Parathyroid adenoma (tissue), 2 donors: ENCODE measurements around the gene SNX8.

ENCODE experiments used
- H2AFZ ChIP-seq: fragments of 300-600 bp; sonication (generic); one replicate; pipeline ENCODE4 v1.7.0; 2017; ENCODE audit warnings: antibody characterized with exemption, mild to moderate bottlenecking
- H3K27ac ChIP-seq: fragments of 300-600 bp; sonication (generic); one replicate; pipeline ENCODE4 v1.7.0; 2017
- H3K27me3 ChIP-seq: fragments of 300-600 bp; sonication (generic); one replicate; pipeline ENCODE4 v1.7.0; 2017; ENCODE audit warnings: low read length; ENCODE audit not compliant: control insufficient read depth, insufficient read depth
- H3K36me3 ChIP-seq: fragments of 300-600 bp; sonication (generic); one replicate; pipeline ENCODE4 v1.7.0; 2017; ENCODE audit warnings: low read length; ENCODE audit not compliant: control insufficient read depth, insufficient read depth
- H3K4me1 ChIP-seq: fragments of 300-600 bp; sonication (generic); one replicate; pipeline ENCODE4 v1.7.0; 2017; ENCODE audit warnings: control low read depth
- H3K4me2 ChIP-seq: fragments of 300-600 bp; sonication (generic); one replicate; pipeline ENCODE4 v1.7.0; 2017; ENCODE audit warnings: low read length
- H3K4me3 ChIP-seq: fragments of 300-600 bp; sonication (generic); one replicate; pipeline ENCODE4 v1.7.0; 2017; ENCODE audit warnings: low read depth, low read length
- H3K79me2 ChIP-seq: fragments of 300-600 bp; sonication (generic); one replicate; pipeline ENCODE4 v1.7.0; 2017; ENCODE audit warnings: control low read depth
- H3K9ac ChIP-seq: fragments of 300-600 bp; sonication (generic); one replicate; pipeline ENCODE4 v1.7.0; 2017; ENCODE audit warnings: mild to moderate bottlenecking
- H3K9me3 ChIP-seq: fragments of 300-600 bp; sonication (generic); one replicate; pipeline ENCODE4 v1.7.0; 2017; ENCODE audit warnings: low read length; ENCODE audit not compliant: control insufficient read depth
- CTCF ChIP-seq: fragments of 300-600 bp; sonication (generic); IDR thresholded peaks from one replicate; pipeline ENCODE4 v1.7.0; 2017; ENCODE audit warnings: antibody characterized with exemption, mild to moderate bottlenecking
- donor health status: primary hyperparathyroidism.

Gene SNX8

GRCh38 chr7:2256306-2257045 lies 57.8 kb downstream of the SNX8 start:
- no peak for TF ChIP-seq CTCF

DNA sequence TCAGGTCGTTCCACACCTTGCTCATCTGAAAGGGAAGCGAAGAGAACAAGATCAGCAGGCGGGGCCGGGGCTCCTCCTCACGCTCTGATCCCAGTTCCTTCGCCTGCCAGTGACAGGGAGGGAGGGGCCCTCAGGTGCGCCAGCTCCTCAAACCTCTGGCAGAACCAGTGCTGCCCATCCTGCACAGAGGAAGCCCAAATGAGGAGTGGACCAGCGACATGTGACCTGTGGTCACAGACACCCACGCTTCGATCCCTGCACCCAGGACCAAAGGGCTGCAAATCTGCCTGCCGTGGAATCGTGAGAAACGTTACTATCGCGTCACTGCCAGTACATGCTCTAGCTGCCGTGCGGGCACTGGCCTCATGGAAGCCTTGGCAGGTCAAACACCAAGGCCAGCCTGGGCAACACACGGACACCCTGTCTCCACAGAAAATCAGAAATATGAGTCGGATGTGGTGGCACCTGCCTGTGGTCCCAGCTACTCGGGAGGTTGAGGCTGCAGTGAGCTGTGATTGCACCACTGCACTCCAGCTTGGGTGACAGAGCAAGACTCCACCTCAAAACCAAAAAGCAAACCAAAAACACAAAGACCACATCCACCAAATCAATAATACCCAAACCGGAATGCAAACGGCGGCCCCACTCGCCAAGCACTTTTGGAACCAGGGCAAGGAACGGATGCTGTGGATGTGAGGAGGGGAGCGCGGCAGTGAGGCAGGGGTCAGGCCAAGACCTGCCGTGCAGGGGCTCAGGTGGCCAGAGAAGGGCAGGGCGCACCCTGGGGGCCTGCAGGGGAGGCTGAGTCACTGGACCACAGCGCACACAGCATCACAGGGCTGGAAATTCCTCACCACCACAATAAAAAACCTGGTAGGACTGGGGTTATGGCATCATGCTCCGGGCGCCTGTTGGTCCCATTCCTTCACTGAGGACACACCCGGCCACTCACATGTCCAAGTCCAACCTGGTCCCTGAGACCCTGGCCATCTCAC lies 58.8 kb downstream of the SNX8 start:
- Histone ChIP-seq H3K27me3 (no peaks in the 10 kb centered on the region), H3K4me1 (no peaks in the 10 kb centered on the region)

More at GRCh38 chr7:2256306-2257045, 57.8 kb downstream of the SNX8 start:
- Histone ChIP-seq H3K36me3 (no peaks in the 10 kb centered on the region), H3K4me2 (no peak overlapping the region), H3K27me3 (no peaks in the 10 kb centered on the region), H3K4me3 (no peak overlapping the region), H3K4me1 (no peaks in the 10 kb centered on the region), H3K79me2 (no peaks in the 10 kb centered on the region), H3K9me3 (no peaks in the 10 kb centered on the region), H3K9ac (no peak overlapping the region), H3K27ac (no peak overlapping the region), H2AFZ (no peak overlapping the region)

DNA sequence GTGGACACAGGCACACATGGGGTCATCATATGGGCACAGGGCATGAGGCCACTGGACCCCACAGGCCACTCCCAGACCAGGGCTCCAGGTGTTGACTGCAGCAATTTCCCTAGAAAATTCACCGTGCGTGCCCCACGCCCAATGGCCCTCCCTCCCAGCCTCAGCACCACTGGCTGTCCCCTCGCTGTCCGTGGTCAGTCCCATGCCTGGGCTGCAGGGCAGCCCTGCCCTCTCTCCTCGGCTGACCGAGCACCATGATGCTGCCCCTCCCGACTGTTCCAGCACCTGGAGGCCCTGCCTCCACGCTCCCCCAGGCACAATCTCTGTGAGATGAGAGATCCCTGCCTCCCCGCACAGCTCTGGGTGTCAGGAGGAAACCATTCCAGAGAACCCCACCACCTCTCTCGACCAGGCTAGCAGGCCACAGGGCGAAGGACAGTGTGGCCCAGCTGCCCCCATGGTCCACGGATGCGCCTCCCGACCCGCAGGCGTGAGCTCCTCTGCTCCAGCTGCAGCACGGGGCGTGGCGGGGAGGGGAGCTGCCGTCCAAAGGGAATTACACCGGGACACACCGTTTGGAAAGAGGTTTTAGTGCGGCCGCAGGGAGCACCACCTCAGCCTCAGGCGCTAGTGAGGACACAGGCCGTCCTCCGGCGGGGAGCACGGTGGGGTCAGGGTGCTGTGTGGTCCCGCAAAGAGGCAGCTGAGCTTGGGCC lies 59.7 kb downstream of the SNX8 start:
- no peak overlapping the region for H2AFZ ChIP-seq
- H3K4me1 ChIP-seq = no peaks in the 10 kb centered on the region
- no peak overlapping the region for H3K4me3 ChIP-seq
- no peak overlapping the region for H3K4me2 ChIP-seq
- H3K9ac ChIP-seq = no peak overlapping the region
- no peaks in the 10 kb centered on the region for H3K9me3 ChIP-seq
- TF ChIP-seq CTCF = no peak
- no peaks in the 10 kb centered on the region for H3K36me3 ChIP-seq
- H3K79me2 ChIP-seq = no peaks in the 10 kb centered on the region
- H3K27me3 ChIP-seq = no peaks in the 10 kb centered on the region
- H3K27ac ChIP-seq = no peak overlapping the region

More for the DNA sequence above, 58.8 kb downstream of the SNX8 start:
- H2AFZ ChIP-seq = no peak overlapping the region
- H3K9me3 ChIP-seq = no peaks in the 10 kb centered on the region
- TF ChIP-seq CTCF = no peak
- H3K79me2 ChIP-seq = no peaks in the 10 kb centered on the region
- no peak overlapping the region for H3K9ac ChIP-seq
- H3K4me2 ChIP-seq = no peak overlapping the region
- H3K36me3 ChIP-seq = no peaks in the 10 kb centered on the region
- H3K4me3 ChIP-seq = no peak overlapping the region
- no peak overlapping the region for H3K27ac ChIP-seq

- H3K4me2 ChIP-seq = no peak overlapping the region
- no peaks in the 10 kb centered on the region for H3K36me3 ChIP-seq
- H2AFZ ChIP-seq = no peak overlapping the region
- H3K9ac ChIP-seq = no peak overlapping the region
- no peak overlapping the region for H3K27ac ChIP-seq
- H3K4me3 ChIP-seq = no peak overlapping the region
- TF ChIP-seq CTCF = no peak
- no peaks in the 10 kb centered on the region for H3K4me1 ChIP-seq
- no peaks in the 10 kb centered on the region for H3K27me3 ChIP-seq
- H3K9me3 ChIP-seq = no peaks in the 10 kb centered on the region
- no peaks in the 10 kb centered on the region for H3K79me2 ChIP-seq
Observed at GRCh38 chr7:2253525-2254244, 60.6 kb downstream of the SNX8 start.
